Muscle of leg (tissue), 11 donors: ENCODE results near the gene CRYBA2. TPM values are rescaled to one million over a fixed set of nuclear protein-coding genes. Genes with fewer than 3 reads are reported as not detected.
A peak's percentile ranks its signal among the peaks of the same experiment; 100 is the strongest.

Experiments
- DNase-seq: peaks from one replicate; pipeline ENCODE4 v3.0.0; 2013
- H3K27ac ChIP-seq: one replicate; pipeline ENCODE4 v1.5.1; 2013; ENCODE audit warnings: mild to moderate bottlenecking, low read length, control low read depth
- H3K27me3 ChIP-seq: one replicate; pipeline ENCODE4 v1.6.1; 2013; ENCODE audit warnings: low read length; ENCODE audit not compliant: control insufficient read depth, insufficient read depth
- H3K36me3 ChIP-seq: one replicate; pipeline ENCODE4 v1.6.1; 2013; ENCODE audit warnings: low read length; ENCODE audit not compliant: control insufficient read depth, insufficient read depth
- H3K4me1 ChIP-seq: one replicate; pipeline ENCODE4 v1.6.1; 2013; ENCODE audit warnings: low read length; ENCODE audit not compliant: control insufficient read depth, insufficient read depth
- H3K4me3 ChIP-seq: one replicate; pipeline ENCODE4 v1.5.1; 2013; ENCODE audit warnings: low read length, control low read depth
- H3K9me3 ChIP-seq: replicated peaks from 2 replicates; pipeline ENCODE4 v1.6.1; 2013; ENCODE audit warnings: low read depth, low read length; ENCODE audit not compliant: control insufficient read depth
- WGBS: methylation state at CpG from one replicate; pipeline ENCODE4 v1.1.5; 2013; ENCODE audit warnings: missing lambda C conversion rate; ENCODE audit not compliant: insufficient coverage; 5-methylcytosine and 5-hydroxymethylcytosine counted together
- polyA plus RNA-seq, 8 donors: library from polyadenylated mRNA; unstranded; fragments of 120-200 nt; gene quantifications; one replicate each; pipeline versions ENCODE4 v1.2.1 to v1.2.3, GENCODE V29; 2013; ENCODE audit warnings: inconsistent platforms in 1 of 8, low replicate concordance in 1 of 8; ENCODE audit not compliant: insufficient read length in 8 of 8, insufficient read depth in 1 of 8
- total RNA-seq: library from RNA; stranded (reverse); fragments of 120-200 nt; gene quantifications from one replicate; pipeline ENCODE4 v1.2.4, GENCODE V29; 2013

CRYBA2 gene
- total and polyA plus RNA-seq, 9 donors, result not detected

DNA sequence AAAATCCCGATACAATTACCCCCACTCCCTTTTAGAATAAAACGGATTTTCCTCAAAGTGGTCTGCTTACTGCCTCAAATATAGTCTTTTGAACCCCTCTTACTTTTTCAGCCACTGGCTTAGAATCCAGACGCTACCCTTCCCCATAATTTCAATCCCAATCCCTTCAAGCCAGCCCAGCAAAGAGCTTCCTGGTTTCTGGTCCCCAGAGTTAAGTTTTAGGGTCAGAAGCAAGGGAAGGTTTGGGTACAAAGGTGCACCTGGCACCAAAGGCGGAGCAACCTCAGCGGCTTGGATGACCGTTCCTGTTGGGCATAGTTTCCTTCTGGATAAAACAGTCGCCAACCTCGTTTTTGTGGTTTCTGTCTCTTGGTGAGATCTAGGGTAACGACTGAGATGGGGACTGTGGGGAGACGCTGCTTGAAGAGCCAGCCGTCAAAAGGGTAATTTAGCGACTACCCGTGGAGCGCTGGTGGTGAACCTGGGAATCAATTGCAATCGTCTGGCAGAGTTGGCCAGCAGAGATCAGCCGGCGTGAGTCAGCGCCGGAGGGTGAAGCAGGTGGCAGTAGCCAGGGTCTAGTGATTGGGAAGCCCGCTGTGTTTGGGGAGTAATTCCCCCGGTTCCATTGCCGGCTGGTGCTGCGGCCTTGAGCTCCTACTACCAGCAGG lies 9.8 kb downstream of the CRYBA2 start:
- Histone ChIP-seq H3K27me3 (peaks cover 94% of the 10 kb centered on the region), H3K4me1 (peaks cover 41% of the 10 kb centered on the region), H3K36me3 (no peaks in the 10 kb centered on the region), H3K27ac (no peak overlapping the region), H3K4me3 (no peak overlapping the region), H3K9me3 (no peaks in the 10 kb centered on the region)
- no peak for DNase-seq
- WGBS, result 11% methylated on average over 19 of the region's 23 CpGs

DNA sequence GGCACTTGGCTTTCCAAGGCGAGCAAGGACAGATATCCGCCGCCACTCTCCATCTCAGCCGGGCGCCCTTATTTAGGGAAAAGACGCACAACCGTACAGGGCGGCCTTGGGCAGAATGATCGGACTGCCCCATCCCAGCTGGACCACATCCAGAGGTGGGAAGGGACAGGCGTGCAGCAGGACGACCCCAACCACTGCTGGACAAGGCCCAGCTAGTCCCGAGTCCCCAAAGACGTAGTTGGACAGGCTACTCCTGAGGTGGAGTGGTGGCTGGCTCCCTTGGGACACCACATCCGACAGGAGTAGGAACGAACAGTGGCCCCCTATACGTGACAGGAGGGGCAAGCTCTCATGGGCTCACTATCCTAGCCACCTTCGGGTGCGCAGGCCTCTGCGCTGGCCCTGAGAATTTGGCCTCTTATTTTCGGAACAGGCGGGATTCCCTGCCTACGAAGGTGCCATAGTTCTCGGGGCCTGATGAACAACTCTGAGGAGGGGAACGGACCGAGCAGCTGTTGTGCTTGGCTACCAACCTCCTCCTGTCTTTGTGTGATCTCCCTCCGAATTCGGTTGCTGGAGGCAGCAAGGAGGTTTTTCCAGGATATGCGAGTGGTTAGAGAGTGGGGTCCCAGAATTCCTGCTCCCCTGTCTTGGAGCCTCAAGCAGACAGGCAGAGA lies 10.5 kb downstream of the CRYBA2 start:
- H3K4me1 ChIP-seq, result peaks cover 41% of the 10 kb centered on the region
- no peak overlapping the region for H3K4me3 ChIP-seq
- no peak overlapping the region for H3K27ac ChIP-seq

DNA sequence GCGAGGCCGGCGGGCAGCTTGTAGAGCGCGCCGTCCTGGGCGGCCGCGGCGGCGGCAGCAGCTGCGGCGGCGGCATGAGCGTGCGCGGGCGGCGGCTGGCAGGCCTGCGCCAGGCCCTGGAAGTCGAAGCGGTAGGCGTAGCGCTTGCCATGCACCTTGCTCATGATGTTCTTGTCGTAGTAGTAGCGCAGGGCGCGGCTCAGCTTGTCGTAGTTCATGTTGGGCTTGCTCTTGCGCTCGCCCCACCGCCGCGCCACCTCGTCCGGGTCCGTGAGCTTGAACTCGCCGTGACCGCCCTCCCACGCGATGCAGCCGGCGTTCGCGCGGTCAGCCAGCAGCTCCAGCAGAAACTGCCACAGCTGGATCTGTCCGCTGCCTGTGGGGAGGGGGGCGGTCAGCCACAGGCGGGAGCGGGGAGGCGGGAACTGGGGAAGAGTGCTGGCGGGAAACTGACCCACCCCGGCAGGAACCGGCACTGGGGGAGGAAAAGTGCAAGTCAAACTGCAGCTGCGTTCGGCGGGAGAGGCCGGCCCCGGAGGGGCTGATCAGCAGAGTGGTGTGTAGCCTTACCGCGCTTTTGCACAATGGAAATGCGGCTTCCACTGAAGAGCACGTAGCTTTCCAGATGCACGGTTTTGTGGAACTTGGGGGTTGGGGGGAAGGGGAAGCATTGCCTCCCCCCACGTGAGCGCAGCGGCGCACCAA lies 11.2 kb downstream of the CRYBA2 start:
- H3K27me3 ChIP-seq, result peaks cover 87% of the 10 kb centered on the region
- no peaks in the 10 kb centered on the region for H3K36me3 ChIP-seq
- H3K4me3 ChIP-seq, result no peak overlapping the region
- under 1% methylated on average over 65 of the region's 69 CpGs for WGBS
- no peaks in the 10 kb centered on the region for H3K9me3 ChIP-seq
- no peak overlapping the region for H3K27ac ChIP-seq
- peak; percentile 71 for DNase-seq
- peaks cover 41% of the 10 kb centered on the region for H3K4me1 ChIP-seq

More for the DNA sequence above, 10.5 kb downstream of the CRYBA2 start:
- 5% methylated on average over 24 of the region's 28 CpGs for WGBS
- Histone ChIP-seq H3K9me3 (no peaks in the 10 kb centered on the region), H3K27me3 (peaks cover 90% of the 10 kb centered on the region), H3K36me3 (no peaks in the 10 kb centered on the region)
- no peak for DNase-seq

GRCh38 chr2:218981390-218981880 lies 11.8 kb downstream of the CRYBA2 start:
- WGBS, result 5% methylated on average over 46 of the region's 46 CpGs
- H3K27ac ChIP-seq, result no peak overlapping the region
- no peak for DNase-seq
- no peaks in the 10 kb centered on the region for H3K9me3 ChIP-seq
- H3K27me3 ChIP-seq, result peaks cover 84% of the 10 kb centered on the region
- peaks cover 41% of the 10 kb centered on the region for H3K4me1 ChIP-seq
- no peak overlapping the region for H3K4me3 ChIP-seq
- no peaks in the 10 kb centered on the region for H3K36me3 ChIP-seq

DNA sequence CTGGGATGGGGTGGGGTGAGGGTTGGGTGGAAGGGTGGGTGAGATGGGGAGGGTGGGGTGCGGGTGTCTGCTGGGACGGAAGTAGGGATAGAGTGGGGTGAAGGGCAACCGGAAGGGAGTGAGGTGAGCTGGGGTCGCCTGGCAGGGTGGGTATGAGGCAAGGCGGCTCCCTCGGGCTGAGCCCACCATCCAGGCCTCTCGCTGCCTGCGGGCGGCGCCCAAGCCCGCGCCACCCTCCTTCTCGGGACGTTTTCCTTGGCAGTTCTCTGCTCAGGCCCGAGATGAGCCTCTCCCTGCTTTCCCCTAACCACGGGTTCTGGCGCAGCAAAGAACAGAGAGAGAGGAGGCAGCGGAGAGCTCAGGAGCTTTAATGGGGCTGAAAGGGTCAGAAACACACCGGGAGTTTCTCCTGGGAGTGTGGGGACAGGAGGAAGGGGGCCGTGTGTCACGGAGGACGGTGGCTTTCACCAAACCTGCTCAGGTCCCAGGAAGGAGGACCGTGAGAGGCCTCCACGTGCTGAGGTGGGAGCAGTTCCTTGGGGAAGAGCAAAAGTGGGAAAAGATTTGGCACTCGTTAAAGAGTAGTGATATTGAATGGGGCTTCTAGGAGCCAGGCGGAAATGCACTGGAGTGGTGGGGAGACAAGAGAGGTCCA lies 12.4 kb downstream of the CRYBA2 start:
- 5% methylated on average over 20 of the region's 26 CpGs for WGBS
- Histone ChIP-seq H3K27ac (no peak overlapping the region), H3K27me3 (peaks cover 78% of the 10 kb centered on the region), H3K36me3 (no peaks in the 10 kb centered on the region), H3K9me3 (no peaks in the 10 kb centered on the region), H3K4me3 (no peak overlapping the region), H3K4me1 (peaks cover 41% of the 10 kb centered on the region)
- DNase-seq, result no peak

DNA sequence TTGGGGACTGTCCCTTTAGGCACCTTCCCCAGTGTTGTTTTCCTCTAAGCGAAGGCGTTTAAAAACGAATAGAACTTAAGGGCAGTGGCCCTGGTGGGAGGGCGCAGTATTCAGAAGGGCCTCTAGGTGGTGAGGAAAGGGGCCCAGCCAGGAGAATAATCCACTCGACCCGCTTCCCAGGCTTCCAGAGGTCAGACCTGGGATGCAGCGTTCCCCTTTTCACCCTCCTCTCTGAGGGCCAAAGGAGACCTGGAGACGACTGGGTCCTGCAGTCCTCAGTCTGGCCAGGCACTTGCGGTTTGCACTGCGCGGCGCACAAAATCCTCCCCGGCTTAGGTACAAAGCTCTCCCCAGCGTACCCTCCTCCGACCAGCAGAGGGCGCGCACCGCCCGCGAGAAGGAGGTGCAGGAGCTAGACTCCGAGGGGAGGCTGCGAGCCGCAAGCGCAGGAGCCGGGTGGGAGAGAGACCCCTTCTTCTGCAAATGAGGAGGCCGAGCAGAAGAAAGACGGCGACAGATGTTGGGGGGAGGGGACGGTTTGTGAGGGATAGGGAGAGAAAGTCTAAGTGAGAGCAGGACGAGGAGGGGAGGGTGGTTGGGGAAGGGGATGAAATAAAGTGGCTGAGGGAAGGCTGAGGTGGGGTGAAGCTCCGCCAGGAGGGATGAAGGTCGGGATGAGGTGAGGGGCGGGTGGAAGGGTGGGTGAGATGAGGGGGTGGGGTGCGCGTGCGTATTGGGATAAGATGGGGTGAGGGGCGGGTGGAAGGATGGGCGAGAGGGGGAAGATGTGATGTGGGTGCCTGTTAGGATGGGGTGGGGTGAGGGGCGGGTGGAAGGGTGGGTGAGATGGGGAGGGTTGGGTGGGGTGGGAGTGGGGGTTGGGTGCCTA lies 13.1 kb downstream of the CRYBA2 start:
- WGBS, result 1% methylated on average over 22 of the region's 39 CpGs
- Histone ChIP-seq H3K27ac (no peak overlapping the region), H3K4me1 (peaks cover 38% of the 10 kb centered on the region), H3K27me3 (peaks cover 76% of the 10 kb centered on the region), H3K4me3 (no peak overlapping the region), H3K36me3 (no peaks in the 10 kb centered on the region), H3K9me3 (no peaks in the 10 kb centered on the region)
- DNase-seq, result peak; percentile 78

DNA sequence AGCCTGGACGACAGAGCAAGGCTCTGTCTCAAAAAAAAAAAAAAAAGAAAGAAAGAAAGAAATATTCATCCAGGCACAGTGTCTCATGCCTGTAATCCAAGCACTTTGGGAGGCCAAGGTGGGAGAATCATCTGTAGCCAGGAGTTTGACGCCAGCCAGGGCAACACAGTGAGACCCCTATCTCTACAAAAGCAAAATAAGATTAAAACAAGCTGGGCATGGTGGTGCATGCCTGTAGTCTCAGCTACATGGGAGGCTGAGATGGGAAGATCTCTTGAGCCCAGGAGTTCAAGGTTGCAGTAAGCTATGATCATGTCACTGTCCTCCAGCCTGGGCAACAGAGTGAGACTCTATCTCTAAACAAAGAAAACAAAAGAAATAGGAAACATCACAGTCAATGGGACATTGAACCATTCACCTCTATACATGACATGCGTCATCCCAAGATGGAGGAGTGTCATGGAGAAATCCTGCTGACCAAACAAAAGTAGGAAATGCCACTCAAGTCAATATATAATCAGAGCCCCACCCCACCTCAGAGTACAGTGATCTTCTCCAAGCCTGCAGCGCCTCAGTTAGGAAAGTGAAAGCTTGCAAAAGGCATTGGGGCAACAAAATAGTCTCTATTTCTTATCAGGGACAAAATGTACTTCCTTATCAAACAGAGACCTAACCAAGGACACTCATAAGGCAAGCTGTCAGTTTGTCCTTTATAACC lies 18.0 kb downstream of the CRYBA2 start:
- no peak overlapping the region for H3K4me3 ChIP-seq
- no CpG with 5 or more reads among the region's 4 CpGs for WGBS
- DNase-seq, result no peak
- H3K27ac ChIP-seq, result no peak overlapping the region
- H3K36me3 ChIP-seq, result no peaks in the 10 kb centered on the region
- H3K27me3 ChIP-seq, result peaks cover 47% of the 10 kb centered on the region
- H3K4me1 ChIP-seq, result peaks cover 2% of the 10 kb centered on the region
- H3K9me3 ChIP-seq, result no peaks in the 10 kb centered on the region

DNA sequence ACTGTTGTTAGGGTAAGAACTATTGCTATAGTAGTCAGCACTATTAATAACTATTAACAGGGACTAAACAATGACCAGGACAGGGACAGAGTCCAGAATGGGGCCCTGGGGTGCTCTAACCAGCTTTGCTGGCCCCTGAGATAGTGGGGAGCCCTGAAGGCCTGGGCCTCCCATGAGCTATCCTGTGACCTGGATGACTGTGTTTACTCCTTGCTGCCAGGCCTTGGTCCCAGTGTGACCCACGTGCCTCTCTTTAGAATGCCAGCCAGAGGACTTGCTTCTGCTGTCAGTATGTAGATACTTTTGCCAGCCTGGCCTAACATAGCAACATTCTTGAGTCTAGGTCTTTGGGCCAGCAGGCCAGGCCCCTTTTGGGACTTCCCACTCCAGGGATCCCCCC lies 22.3 kb downstream of the CRYBA2 start:
- Histone ChIP-seq H3K9me3 (no peaks in the 10 kb centered on the region), H3K4me1 (no peaks in the 10 kb centered on the region), H3K27me3 (peaks cover 24% of the 10 kb centered on the region), H3K4me3 (no peak overlapping the region), H3K36me3 (no peaks in the 10 kb centered on the region), H3K27ac (no peak overlapping the region)
- 11% methylated on average over 1 of the region's 1 CpG for WGBS
- no peak for DNase-seq
